Myocyte (in vitro differentiated cells): ENCODE data around the gene IL1RL1. TPM values are rescaled to one million over a fixed set of nuclear protein-coding genes. Genes with fewer than 3 reads are reported as not detected.

Experiments used
- total RNA-seq: library from RNA; depleted of rRNA; stranded (reverse); fragments of >200 nt; gene quantifications from 2 replicates; pipeline ENCODE4 v1.2.3, GENCODE V29; 2014

IL1RL1 gene
- total RNA-seq, 1 donor from 2014 or later: not detected

Other genes with a start within 250 kb of the IL1RL1 start
- 12.9 and 13.9 TPM in 2 replicates for gene IL1R1, start 168.8 kb upstream of the IL1RL1 start, total RNA-seq
- gene IL1RL2, start 124.5 kb upstream of the IL1RL1 start, total RNA-seq: 0.11 TPM in 1 of 2 replicates, not detected in the other
- not detected in 2 replicates for gene IL18R1, start 44.2 kb downstream of the IL1RL1 start, total RNA-seq
- gene IL18RAP, start 111.6 kb downstream of the IL1RL1 start, total RNA-seq: not detected in 2 replicates
- gene SLC9A4, start 161.7 kb downstream of the IL1RL1 start, total RNA-seq: 0.24 and 0.42 TPM in 2 replicates